SJSA1 (cell line): ENCODE results near the gene EFHC2. TPM values are rescaled to one million over a fixed set of nuclear protein-coding genes. Genes with fewer than 3 reads are reported as not detected.

Experiments
- DNase-seq, 2 experiments: peaks; one replicate each; pipeline ENCODE4 v3.0.0-alpha.2; 2015 to 2020; ENCODE audit warnings: low spot score in 2 of 2, low read depth in 1 of 2
- H3K27ac ChIP-seq: fragments of 250-450 bp; sonication (Bioruptor Pico); 2 replicates; pipeline ENCODE4 v1.5.1; 2020; ENCODE audit warnings: mild to moderate bottlenecking, moderate library complexity
- H3K27me3 ChIP-seq: fragments of 250-450 bp; sonication (Bioruptor Pico); replicated peaks from 2 replicates; pipeline ENCODE4 v1.5.1; 2020; ENCODE audit warnings: mild to moderate bottlenecking, moderate library complexity
- H3K36me3 ChIP-seq: fragments of 250-450 bp; sonication (Bioruptor Pico); 2 replicates; pipeline ENCODE4 v1.5.1; 2020; ENCODE audit warnings: mild to moderate bottlenecking
- H3K4me1 ChIP-seq: fragments of 250-450 bp; sonication (Bioruptor Pico); replicated peaks from 2 replicates; pipeline ENCODE4 v1.6.1; 2021; ENCODE audit warnings: mild to moderate bottlenecking
- H3K4me3 ChIP-seq: fragments of 250-450 bp; sonication (Bioruptor Pico); 2 replicates; pipeline ENCODE4 v1.5.1; 2020; ENCODE audit warnings: mild to moderate bottlenecking
- H3K9me3 ChIP-seq: fragments of 250-450 bp; sonication (Bioruptor Pico); replicated peaks from 2 replicates; pipeline ENCODE4 v1.5.1; 2020; ENCODE audit warnings: mild to moderate bottlenecking
- total RNA-seq: library from RNA; depleted of rRNA; stranded (reverse); fragments of >200 nt; shearing (Covaris generic); gene quantifications from 2 replicates; pipeline ENCODE4 v1.2.3, GENCODE V29; 2014

EFHC2 gene
- total RNA-seq, 1 experiment from 2014 or later: not detected

- H3K27me3 ChIP-seq: no peaks in the 10 kb centered on the region
- no peak overlapping the region for H3K4me3 ChIP-seq
- H3K27ac ChIP-seq: no peak overlapping the region
- H3K9me3 ChIP-seq: no peaks in the 10 kb centered on the region
- no peak for DNase-seq
- H3K4me1 ChIP-seq: no peaks in the 10 kb centered on the region
- no peaks in the 10 kb centered on the region for H3K36me3 ChIP-seq
Measured at GRCh38 chrX:44317181-44317580, 26.3 kb downstream of the EFHC2 start.

GRCh38 chrX:44314808-44315207 lies 28.7 kb downstream of the EFHC2 start:
- no peak overlapping the region for H3K4me3 ChIP-seq
- H3K27me3 ChIP-seq: no peaks in the 10 kb centered on the region
- no peak overlapping the region for H3K27ac ChIP-seq
- no peaks in the 10 kb centered on the region for H3K9me3 ChIP-seq
- DNase-seq: no peak
- no peaks in the 10 kb centered on the region for H3K4me1 ChIP-seq
- no peaks in the 10 kb centered on the region for H3K36me3 ChIP-seq

DNA sequence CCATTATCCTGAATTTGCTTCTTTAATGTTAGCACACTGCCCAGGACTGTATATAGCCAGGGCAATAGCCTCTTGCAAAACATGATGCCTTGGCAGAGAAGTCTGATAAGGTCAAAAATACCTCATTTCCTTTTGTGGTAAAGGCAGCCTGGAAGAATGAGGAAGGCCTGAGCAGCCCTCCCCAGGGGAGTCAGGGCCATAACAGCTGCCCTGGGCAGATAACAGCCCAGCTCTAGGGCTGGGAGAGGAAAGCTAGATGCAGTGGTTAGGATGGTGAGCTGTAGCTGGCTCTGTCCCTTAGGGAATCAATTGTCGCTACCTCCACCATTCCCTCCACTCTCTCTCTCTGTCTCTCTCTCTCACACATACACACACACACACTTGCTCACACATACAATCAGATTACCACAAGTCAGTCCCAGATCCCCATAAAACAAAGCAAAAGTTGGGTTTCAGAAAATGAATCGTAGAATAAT lies 29.2 kb downstream of the EFHC2 start:
- no peak overlapping the region for H3K4me3 ChIP-seq
- H3K27me3 ChIP-seq: no peaks in the 10 kb centered on the region
- no peak for DNase-seq
- H3K4me1 ChIP-seq: no peaks in the 10 kb centered on the region
- H3K9me3 ChIP-seq: no peaks in the 10 kb centered on the region
- H3K27ac ChIP-seq: no peak overlapping the region
- H3K36me3 ChIP-seq: no peaks in the 10 kb centered on the region

- Histone ChIP-seq H3K4me1 (no peaks in the 10 kb centered on the region), H3K4me3 (no peak overlapping the region), H3K27ac (no peak overlapping the region), H3K9me3 (no peaks in the 10 kb centered on the region), H3K27me3 (no peaks in the 10 kb centered on the region), H3K36me3 (no peaks in the 10 kb centered on the region)
- DNase-seq: no peak
Measured at GRCh38 chrX:44312421-44312820, 31.1 kb downstream of the EFHC2 start.

GRCh38 chrX:44310227-44310626 lies 33.2 kb downstream of the EFHC2 start:
- Histone ChIP-seq H3K4me1 (no peaks in the 10 kb centered on the region), H3K27ac (no peak overlapping the region)

GRCh38 chrX:44308869-44309268 lies 34.6 kb downstream of the EFHC2 start:
- Histone ChIP-seq H3K4me1 (no peaks in the 10 kb centered on the region), H3K9me3 (no peaks in the 10 kb centered on the region), H3K27me3 (no peaks in the 10 kb centered on the region), H3K36me3 (no peaks in the 10 kb centered on the region), H3K27ac (no peak overlapping the region), H3K4me3 (no peak overlapping the region)
- no peak for DNase-seq

More at GRCh38 chrX:44310227-44310626, 33.2 kb downstream of the EFHC2 start:
- no peaks in the 10 kb centered on the region for H3K36me3 ChIP-seq
- H3K27me3 ChIP-seq: no peaks in the 10 kb centered on the region
- no peak for DNase-seq
- H3K9me3 ChIP-seq: no peaks in the 10 kb centered on the region
- H3K4me3 ChIP-seq: no peak overlapping the region

DNA sequence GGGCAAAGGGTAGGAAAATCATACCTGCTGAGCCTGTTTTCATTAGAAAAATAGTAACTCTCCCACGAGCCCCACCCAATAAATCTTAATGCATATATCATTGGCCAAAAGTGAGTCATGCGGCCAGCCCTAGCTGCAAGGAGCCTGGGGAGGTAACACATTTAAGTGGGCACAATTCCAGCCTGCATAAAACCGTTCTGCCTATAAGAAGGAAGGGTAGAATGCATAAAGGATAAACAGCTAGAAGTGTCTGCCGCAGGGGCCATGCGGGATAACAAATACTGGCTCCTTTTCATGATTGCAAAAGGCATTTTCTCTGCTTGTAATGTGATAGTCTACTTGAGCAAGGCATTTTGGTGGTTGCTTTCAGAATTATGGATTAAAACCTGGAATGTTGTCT lies 37.1 kb downstream of the EFHC2 start:
- no peak for DNase-seq
- H3K4me1 ChIP-seq: no peaks in the 10 kb centered on the region
- H3K9me3 ChIP-seq: no peaks in the 10 kb centered on the region
- no peak overlapping the region for H3K4me3 ChIP-seq
- no peak overlapping the region for H3K27ac ChIP-seq
- no peaks in the 10 kb centered on the region for H3K36me3 ChIP-seq
- no peaks in the 10 kb centered on the region for H3K27me3 ChIP-seq

GRCh38 chrX:44305921-44306320 lies 37.6 kb downstream of the EFHC2 start:
- no peaks in the 10 kb centered on the region for H3K9me3 ChIP-seq
- H3K4me1 ChIP-seq: no peaks in the 10 kb centered on the region
- DNase-seq: no peak

GRCh38 chrX:44303119-44303518 lies 40.4 kb downstream of the EFHC2 start:
- Histone ChIP-seq H3K36me3 (no peaks in the 10 kb centered on the region), H3K4me3 (no peak overlapping the region), H3K27me3 (no peaks in the 10 kb centered on the region), H3K9me3 (no peaks in the 10 kb centered on the region), H3K27ac (no peak overlapping the region), H3K4me1 (no peaks in the 10 kb centered on the region)
- DNase-seq: no peak

More at GRCh38 chrX:44305921-44306320, 37.6 kb downstream of the EFHC2 start:
- no peaks in the 10 kb centered on the region for H3K36me3 ChIP-seq
- no peak overlapping the region for H3K27ac ChIP-seq
- H3K4me3 ChIP-seq: no peak overlapping the region
- no peaks in the 10 kb centered on the region for H3K27me3 ChIP-seq

GRCh38 chrX:44299177-44299576 lies 44.3 kb downstream of the EFHC2 start:
- no peaks in the 10 kb centered on the region for H3K36me3 ChIP-seq
- H3K9me3 ChIP-seq: no peaks in the 10 kb centered on the region
- no peak for DNase-seq
- no peak overlapping the region for H3K4me3 ChIP-seq
- H3K27ac ChIP-seq: no peak overlapping the region
- H3K4me1 ChIP-seq: no peaks in the 10 kb centered on the region
- H3K27me3 ChIP-seq: no peaks in the 10 kb centered on the region

DNA sequence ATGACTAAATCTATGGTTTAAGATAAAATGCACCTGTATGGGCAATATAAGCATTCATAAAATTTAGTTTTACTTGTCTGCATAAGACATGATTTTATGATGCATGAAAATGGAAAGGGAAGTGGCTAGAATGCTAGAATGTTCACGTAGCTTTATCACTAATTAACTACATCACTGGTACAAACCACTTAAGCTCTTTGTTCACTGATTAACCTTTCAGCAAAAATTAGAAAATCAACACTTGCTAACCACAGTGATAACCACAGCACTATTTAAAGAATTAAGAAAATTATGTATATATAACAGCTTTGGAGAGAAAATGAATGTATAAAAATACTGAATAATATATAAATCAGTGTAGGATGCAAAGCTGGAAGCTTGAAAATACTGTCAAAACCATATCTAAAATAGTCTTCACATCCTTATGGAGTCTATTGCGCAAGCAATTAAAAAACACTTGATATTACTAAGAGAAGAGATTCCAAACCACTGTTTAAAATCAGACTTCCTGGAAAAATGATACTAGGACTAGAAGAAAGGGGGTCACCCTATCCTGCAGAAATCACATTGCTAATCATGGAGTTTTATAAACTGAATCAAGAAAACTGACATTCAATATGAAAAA lies 51.9 kb downstream of the EFHC2 start:
- Histone ChIP-seq H3K4me3 (no peak overlapping the region), H3K36me3 (no peaks in the 10 kb centered on the region), H3K9me3 (no peaks in the 10 kb centered on the region), H3K27me3 (no peaks in the 10 kb centered on the region), H3K4me1 (no peaks in the 10 kb centered on the region), H3K27ac (no peak overlapping the region)
- DNase-seq: no peak

- H3K27me3 ChIP-seq: no peaks in the 10 kb centered on the region
- no peak overlapping the region for H3K27ac ChIP-seq
- H3K4me1 ChIP-seq: no peaks in the 10 kb centered on the region
- no peaks in the 10 kb centered on the region for H3K36me3 ChIP-seq
- DNase-seq: no peak
- no peaks in the 10 kb centered on the region for H3K9me3 ChIP-seq
- no peak overlapping the region for H3K4me3 ChIP-seq
Measured at GRCh38 chrX:44290718-44291117, 52.8 kb downstream of the EFHC2 start.

- Histone ChIP-seq H3K4me3 (no peak overlapping the region), H3K27ac (no peak overlapping the region), H3K36me3 (no peaks in the 10 kb centered on the region), H3K4me1 (no peaks in the 10 kb centered on the region), H3K27me3 (no peaks in the 10 kb centered on the region), H3K9me3 (no peaks in the 10 kb centered on the region)
- no peak for DNase-seq
Measured at GRCh38 chrX:44282753-44283152, 60.7 kb downstream of the EFHC2 start.

DNA sequence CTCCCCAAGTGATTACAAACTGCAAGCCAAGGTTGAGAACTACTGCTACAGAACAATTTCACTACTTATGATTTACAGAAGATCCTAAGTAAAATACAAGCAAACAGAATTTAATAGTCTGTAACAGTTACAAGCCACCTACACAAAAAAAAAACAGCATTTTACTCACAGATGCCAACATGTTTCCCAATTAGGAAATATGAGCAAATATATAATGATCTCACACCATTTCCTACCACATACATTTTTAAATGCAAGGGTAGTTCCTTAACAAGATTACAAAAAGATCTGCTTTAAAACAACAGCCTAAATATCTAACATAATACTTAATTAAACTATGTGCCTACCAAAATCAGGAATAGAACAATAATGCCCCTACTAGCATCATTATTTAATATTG lies 63.4 kb downstream of the EFHC2 start:
- Histone ChIP-seq H3K36me3 (no peaks in the 10 kb centered on the region), H3K27ac (no peak overlapping the region), H3K9me3 (no peaks in the 10 kb centered on the region), H3K4me3 (no peak overlapping the region), H3K4me1 (no peaks in the 10 kb centered on the region), H3K27me3 (no peaks in the 10 kb centered on the region)
- no peak for DNase-seq

DNA sequence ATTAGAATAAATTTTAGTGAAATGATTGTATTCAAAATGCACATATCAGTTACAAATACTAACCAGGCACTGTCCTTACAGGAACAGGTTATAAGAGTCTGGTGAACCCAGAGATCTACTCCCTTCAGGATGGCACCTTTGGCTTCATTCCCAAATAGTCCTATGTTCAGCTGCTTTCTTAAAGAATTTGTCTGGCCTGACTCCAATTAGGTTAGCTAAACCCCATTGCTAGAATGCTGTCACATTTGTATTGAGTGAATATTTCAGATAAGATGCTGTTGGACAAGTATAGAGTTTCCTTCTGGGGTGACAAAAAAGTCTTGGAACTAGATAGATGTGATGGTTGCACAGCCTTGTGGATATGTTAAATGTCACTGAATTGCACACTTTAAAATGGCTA lies 69.4 kb downstream of the EFHC2 start:
- no peaks in the 10 kb centered on the region for H3K27me3 ChIP-seq
- H3K4me3 ChIP-seq: no peak overlapping the region
- H3K9me3 ChIP-seq: no peaks in the 10 kb centered on the region
- DNase-seq: no peak
- H3K4me1 ChIP-seq: no peaks in the 10 kb centered on the region
- H3K36me3 ChIP-seq: no peaks in the 10 kb centered on the region
- H3K27ac ChIP-seq: no peak overlapping the region
